Activated T-helper 17 cell treated with anti-CD3 and anti-CD28 coated beads, Interleukin-2, amount 50 U/mL, for 72 hours (primary cell): ENCODE data around the gene OR6X1. TPM values are rescaled to one million over a fixed set of nuclear protein-coding genes. Genes with fewer than 3 reads are reported as not detected.
A peak's percentile ranks its signal among the peaks of the same experiment; 100 is the strongest.
"Not testable (repeated sequence)": the region's sequence is repeated elsewhere in the genome, so short reads cannot be mapped to it uniquely, and the experiment has no call there.

Experiments
- ATAC-seq: fragments of 150-1000 bp; cut with Tn5 transposase; replicated peaks from 2 replicates; pipeline ENCODE4 v1.10.0; 2021; ENCODE audit warnings: mild to moderate bottlenecking, moderate library complexity
- H3K27ac Mint-ChIP-seq: one replicate; pipeline ENCODE4 v1.8.0; 2022; ENCODE audit warnings: mixed read lengths
- H3K27me3 Mint-ChIP-seq: one replicate; pipeline ENCODE4 v1.8.0; 2022; ENCODE audit warnings: mixed read lengths
- H3K36me3 Mint-ChIP-seq: one replicate; pipeline ENCODE4 v1.8.0; 2022; ENCODE audit warnings: low read depth, mild to moderate bottlenecking, mixed read lengths
- H3K4me1 Mint-ChIP-seq: one replicate; pipeline ENCODE4 v1.8.0; 2022; ENCODE audit warnings: mixed read lengths
- H3K4me3 Mint-ChIP-seq: one replicate; pipeline ENCODE4 v1.8.0; 2022; ENCODE audit warnings: mild to moderate bottlenecking, mixed read lengths
- H3K9me3 Mint-ChIP-seq: one replicate; pipeline ENCODE4 v1.8.0; 2022; ENCODE audit warnings: mixed read lengths
- total RNA-seq, 2 donors: library from RNA; stranded (reverse); gene quantifications; one replicate each; pipeline ENCODE4 v1.2.3, GENCODE V29; 2022

The OR6X1 gene
- total RNA-seq, 2 donors from 2014 or later: not detected

- Mint-ChIP-seq H3K9me3 (no peaks in the 10 kb centered on the region), H3K4me3 (peak within 1 kb of the TSS; percentile 85), H3K27ac (peak within 1 kb of the TSS; percentile 86), H3K27me3 (no peaks in the 10 kb centered on the region), H3K36me3 (peaks cover 32% of the 10 kb centered on the region), H3K4me1 (peaks cover 6% of the 10 kb centered on the region)
- peak; percentile 98 for ATAC-seq
Measured at GRCh38 chr11:123741159-123742030, 12.9 kb downstream of the OR6X1 start, which contains the start of gene ZNF202. Gene ZNF202, minus strand, starts transcription at chr11:123741660. Its CDS starts 10,772 bp downstream, at chr11:123730888.

- Mint-ChIP-seq H3K4me1 (peaks cover 6% of the 10 kb centered on the region), H3K9me3 (no peaks in the 10 kb centered on the region), H3K4me3 (peak overlapping the region; percentile 85), H3K36me3 (peaks cover 33% of the 10 kb centered on the region), H3K27me3 (no peaks in the 10 kb centered on the region), H3K27ac (peak overlapping the region; percentile 86)
- ATAC-seq: peak; percentile 1
Measured at GRCh38 chr11:123740787-123741158, 13.5 kb downstream of the OR6X1 start.

- H3K9me3 Mint-ChIP-seq: no peaks in the 10 kb centered on the region
- no peaks in the 10 kb centered on the region for H3K27me3 Mint-ChIP-seq
- no peak for ATAC-seq
- H3K4me1 Mint-ChIP-seq: peaks cover 6% of the 10 kb centered on the region
- H3K36me3 Mint-ChIP-seq: peaks cover 55% of the 10 kb centered on the region
- no peak overlapping the region for H3K4me3 Mint-ChIP-seq
- no peak overlapping the region for H3K27ac Mint-ChIP-seq
Measured at GRCh38 chr11:123738374-123738773, 15.9 kb downstream of the OR6X1 start.

- Mint-ChIP-seq H3K4me3 (no peak overlapping the region), H3K27me3 (no peaks in the 10 kb centered on the region), H3K9me3 (no peaks in the 10 kb centered on the region), H3K36me3 (peaks cover 55% of the 10 kb centered on the region), H3K27ac (no peak overlapping the region), H3K4me1 (peaks cover 6% of the 10 kb centered on the region)
- no peak for ATAC-seq
Measured at GRCh38 chr11:123736769-123737168, 17.5 kb downstream of the OR6X1 start.

- Mint-ChIP-seq H3K36me3 (peaks cover 10% of the 10 kb centered on the region), H3K27ac (no peak overlapping the region), H3K4me3 (no peak overlapping the region), H3K4me1 (peaks cover 4% of the 10 kb centered on the region), H3K9me3 (peaks cover 6% of the 10 kb centered on the region), H3K27me3 (no peaks in the 10 kb centered on the region)
- ATAC-seq: no peak
Measured at GRCh38 chr11:123729602-123730001, 24.7 kb downstream of the OR6X1 start.

- no peak overlapping the region for H3K4me3 Mint-ChIP-seq
- peaks cover 6% of the 10 kb centered on the region for H3K9me3 Mint-ChIP-seq
- peaks cover 4% of the 10 kb centered on the region for H3K4me1 Mint-ChIP-seq
- H3K27me3 Mint-ChIP-seq: no peaks in the 10 kb centered on the region
- ATAC-seq: no peak
- no peaks in the 10 kb centered on the region for H3K36me3 Mint-ChIP-seq
- no peak overlapping the region for H3K27ac Mint-ChIP-seq
Measured at GRCh38 chr11:123725995-123726655, 28.2 kb downstream of the OR6X1 start.

- H3K27me3 Mint-ChIP-seq: peaks cover 27% of the 10 kb centered on the region
- no peak overlapping the region for H3K27ac Mint-ChIP-seq
- no peaks in the 10 kb centered on the region for H3K9me3 Mint-ChIP-seq
- peak; percentile 34 for ATAC-seq
- no peaks in the 10 kb centered on the region for H3K36me3 Mint-ChIP-seq
- no peak overlapping the region for H3K4me3 Mint-ChIP-seq
- H3K4me1 Mint-ChIP-seq: peaks cover 6% of the 10 kb centered on the region
Measured at GRCh38 chr11:123719452-123719851, 34.9 kb downstream of the OR6X1 start.

- H3K27me3 Mint-ChIP-seq: peaks cover 27% of the 10 kb centered on the region
- peaks cover 6% of the 10 kb centered on the region for H3K4me1 Mint-ChIP-seq
- H3K27ac Mint-ChIP-seq: no peak overlapping the region
- ATAC-seq: peak; percentile 21
- no peaks in the 10 kb centered on the region for H3K36me3 Mint-ChIP-seq
- H3K4me3 Mint-ChIP-seq: no peak overlapping the region
- H3K9me3 Mint-ChIP-seq: no peaks in the 10 kb centered on the region
Measured at GRCh38 chr11:123718469-123718868, 35.8 kb downstream of the OR6X1 start.

GRCh38 chr11:123718063-123718462, 36.3 kb downstream of the OR6X1 start:
- no peak overlapping the region for H3K4me3 Mint-ChIP-seq
- no peaks in the 10 kb centered on the region for H3K36me3 Mint-ChIP-seq
- no peak overlapping the region for H3K27ac Mint-ChIP-seq
- peaks cover 6% of the 10 kb centered on the region for H3K4me1 Mint-ChIP-seq
- no peaks in the 10 kb centered on the region for H3K9me3 Mint-ChIP-seq
- H3K27me3 Mint-ChIP-seq: peaks cover 27% of the 10 kb centered on the region
- peak; percentile 43 for ATAC-seq

GRCh38 chr11:123712627-123713026, 41.7 kb downstream of the OR6X1 start:
- not testable (repeated sequence) for H3K27ac Mint-ChIP-seq, H3K9me3 Mint-ChIP-seq, H3K4me1 Mint-ChIP-seq, H3K4me3 Mint-ChIP-seq, H3K36me3 Mint-ChIP-seq, ATAC-seq
- peaks cover 23% of the 10 kb centered on the region for H3K27me3 Mint-ChIP-seq

GRCh38 chr11:123707606-123708205, 46.6 kb downstream of the OR6X1 start:
- no peak overlapping the region for H3K4me3 Mint-ChIP-seq
- ATAC-seq: peak; percentile 53
- H3K27ac Mint-ChIP-seq: no peak overlapping the region
- H3K4me1 Mint-ChIP-seq: no peaks in the 10 kb centered on the region
- H3K9me3 Mint-ChIP-seq: no peaks in the 10 kb centered on the region
- H3K36me3 Mint-ChIP-seq: no peaks in the 10 kb centered on the region
- peaks cover 8% of the 10 kb centered on the region for H3K27me3 Mint-ChIP-seq

GRCh38 chr11:123707206-123707605, 47.1 kb downstream of the OR6X1 start:
- no peak for ATAC-seq
- H3K4me1 Mint-ChIP-seq: no peaks in the 10 kb centered on the region
- no peak overlapping the region for H3K4me3 Mint-ChIP-seq
- H3K27me3 Mint-ChIP-seq: peaks cover 11% of the 10 kb centered on the region
- H3K27ac Mint-ChIP-seq: no peak overlapping the region
- no peaks in the 10 kb centered on the region for H3K36me3 Mint-ChIP-seq
- no peaks in the 10 kb centered on the region for H3K9me3 Mint-ChIP-seq

- Mint-ChIP-seq H3K9me3 (no peaks in the 10 kb centered on the region), H3K27me3 (peaks cover 13% of the 10 kb centered on the region), H3K4me3 (no peak overlapping the region), H3K36me3 (no peaks in the 10 kb centered on the region), H3K27ac (no peak overlapping the region), H3K4me1 (peaks cover 3% of the 10 kb centered on the region)
- no peak for ATAC-seq
Measured at GRCh38 chr11:123704341-123704740, 50.0 kb downstream of the OR6X1 start.
